Measurements from ENCODE around the gene FAAH2.

GRCh38 chrX:57251965-57252364, 34.5 kb upstream of the FAAH2 start:
- TF ChIP-seq EZH2 (IDR thresholded peaks at IDR 0.05; ENCODE audit: low read length) (no peak), CTCF (optimal IDR thresholded peaks at IDR 0.05 in 1 of 3, IDR thresholded peaks at IDR 0.05 in 1 of 3, conservative IDR thresholded peaks at IDR 0.05 in 1 of 3; ENCODE audit: extremely low read depth in 1 of 3, insufficient read depth in 2 of 3, low read length in 3 of 3) (no peak)
